ENCODE results near the gene IL3. TPM values are rescaled to one million over a fixed set of nuclear protein-coding genes. Genes with fewer than 3 reads are reported as not detected.

The IL3 gene
- total RNA-seq, 4 donors from 2014 or later = not detected

DNA sequence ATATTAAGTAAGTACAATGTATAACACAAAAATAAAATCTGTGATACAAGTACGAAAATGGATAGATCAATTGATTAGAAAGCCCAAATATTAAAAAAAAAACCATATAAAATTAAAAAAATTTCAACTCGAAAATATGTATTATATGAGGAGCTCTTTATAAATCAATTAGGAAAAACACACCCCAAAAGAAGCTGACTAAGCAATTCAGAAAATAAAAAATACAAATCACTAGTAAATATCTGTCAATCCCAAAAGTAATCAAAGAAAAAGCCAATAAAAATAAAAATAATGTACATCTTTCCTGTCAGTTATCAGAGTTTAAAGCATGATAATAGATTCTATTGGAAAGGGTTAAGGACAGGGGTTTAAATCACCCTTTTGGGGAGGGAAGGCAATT, 38.8 kb upstream of the IL3 start:
- ATAC-seq (ENCODE audit: low FRiP score) (no peak), DNase-seq (ENCODE audit: low spot score) (no peak)
- TF ChIP-seq, protein P1, sequence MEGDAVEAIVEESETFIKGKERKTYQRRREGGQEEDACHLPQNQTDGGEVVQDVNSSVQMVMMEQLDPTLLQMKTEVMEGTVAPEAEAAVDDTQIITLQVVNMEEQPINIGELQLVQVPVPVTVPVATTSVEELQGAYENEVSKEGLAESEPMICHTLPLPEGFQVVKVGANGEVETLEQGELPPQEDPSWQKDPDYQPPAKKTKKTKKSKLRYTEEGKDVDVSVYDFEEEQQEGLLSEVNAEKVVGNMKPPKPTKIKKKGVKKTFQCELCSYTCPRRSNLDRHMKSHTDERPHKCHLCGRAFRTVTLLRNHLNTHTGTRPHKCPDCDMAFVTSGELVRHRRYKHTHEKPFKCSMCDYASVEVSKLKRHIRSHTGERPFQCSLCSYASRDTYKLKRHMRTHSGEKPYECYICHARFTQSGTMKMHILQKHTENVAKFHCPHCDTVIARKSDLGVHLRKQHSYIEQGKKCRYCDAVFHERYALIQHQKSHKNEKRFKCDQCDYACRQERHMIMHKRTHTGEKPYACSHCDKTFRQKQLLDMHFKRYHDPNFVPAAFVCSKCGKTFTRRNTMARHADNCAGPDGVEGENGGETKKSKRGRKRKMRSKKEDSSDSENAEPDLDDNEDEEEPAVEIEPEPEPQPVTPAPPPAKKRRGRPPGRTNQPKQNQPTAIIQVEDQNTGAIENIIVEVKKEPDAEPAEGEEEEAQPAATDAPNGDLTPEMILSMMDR (IDR thresholded peaks at IDR 0.05) = no peak

DNA sequence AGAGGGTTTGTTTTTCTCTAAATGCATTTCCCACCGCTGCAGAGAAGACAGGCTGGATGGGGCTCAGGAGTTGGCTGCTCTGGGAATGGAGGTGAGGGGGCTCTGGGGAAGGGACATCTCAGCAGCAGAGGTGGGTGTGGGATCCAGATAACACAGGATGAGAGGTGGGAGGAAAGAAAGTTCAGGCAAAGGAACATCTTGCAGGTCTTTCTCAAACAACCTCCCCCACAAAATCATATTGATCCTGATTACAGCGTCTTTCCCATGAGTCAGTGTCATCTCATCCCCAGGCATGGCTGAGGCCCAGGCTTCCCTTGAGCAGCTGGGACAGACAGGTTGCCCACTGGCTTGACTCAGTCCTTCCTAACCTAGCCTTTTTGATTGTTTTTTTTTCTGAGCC, 37.7 kb upstream of the IL3 start:
- ATAC-seq (ENCODE audit: low FRiP score) (no peak), DNase-seq (ENCODE audit: low spot score) (no peak)
- TF ChIP-seq, protein P1 (IDR thresholded peaks at IDR 0.05) = no peak

DNA sequence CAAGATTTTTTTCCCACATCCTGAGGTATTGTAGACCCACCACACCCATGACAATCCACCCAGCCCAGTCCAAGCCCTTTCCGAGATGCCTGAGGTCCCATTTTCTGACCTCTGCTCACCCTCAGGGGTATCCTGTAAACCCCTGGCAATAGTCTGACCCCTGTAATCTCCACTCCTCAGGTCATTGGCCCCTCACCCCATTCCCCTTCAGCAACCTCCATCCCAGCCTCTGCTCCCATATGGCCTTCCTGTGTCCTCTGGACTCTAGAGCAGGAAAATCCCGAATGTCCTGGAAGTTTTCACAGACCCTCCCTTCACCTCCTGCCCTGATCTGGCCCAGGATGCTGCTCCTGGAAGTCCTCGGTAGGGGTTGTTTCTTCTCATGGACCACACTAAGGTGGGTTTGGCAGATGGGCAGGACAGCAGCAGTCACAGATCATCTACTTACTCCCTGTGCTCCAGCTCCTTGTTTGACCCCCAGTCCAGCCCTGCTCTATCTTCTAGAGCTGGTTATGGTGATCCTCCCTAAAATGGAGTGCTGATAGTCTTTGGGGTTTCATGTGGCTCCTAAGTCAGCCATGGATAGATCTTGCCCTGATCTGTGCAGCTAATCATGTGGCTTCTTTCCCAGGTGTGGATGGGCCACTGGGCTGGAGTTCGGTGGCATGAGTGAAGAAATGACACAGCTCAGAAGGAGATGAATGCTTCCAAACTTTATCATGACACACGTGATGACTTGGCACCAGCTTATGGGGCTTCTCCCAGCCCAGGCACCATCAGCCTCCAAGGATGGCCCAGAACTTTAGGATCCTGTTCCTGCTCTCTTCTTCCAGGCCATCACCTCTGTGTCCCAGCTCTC, 37.0 kb upstream of the IL3 start:
- TF ChIP-seq, protein P1 (IDR thresholded peaks at IDR 0.05) = no peak
- DNase-seq (ENCODE audit: low spot score) (no peak), ATAC-seq (ENCODE audit: low FRiP score) (no peak)

DNA sequence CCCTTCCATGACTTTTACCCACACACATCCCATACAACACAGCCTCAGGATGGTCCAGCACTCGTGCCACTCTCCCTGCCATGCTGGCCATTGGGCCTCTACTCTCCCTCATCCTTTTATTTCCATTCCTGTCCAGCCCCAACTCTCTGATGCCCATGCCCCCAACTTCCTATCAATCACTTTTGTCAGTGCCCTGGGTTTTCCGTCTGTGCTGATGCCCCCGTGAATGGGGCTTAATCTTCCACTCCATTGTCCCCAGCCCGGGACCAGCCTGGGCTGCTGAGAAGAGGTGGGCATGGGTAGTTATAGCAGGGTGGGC, 36.4 kb upstream of the IL3 start:
- DNase-seq (ENCODE audit: low spot score) (no peak), ATAC-seq (ENCODE audit: low FRiP score) (no peak)
- TF ChIP-seq, protein P1 (IDR thresholded peaks at IDR 0.05) = no peak

DNA sequence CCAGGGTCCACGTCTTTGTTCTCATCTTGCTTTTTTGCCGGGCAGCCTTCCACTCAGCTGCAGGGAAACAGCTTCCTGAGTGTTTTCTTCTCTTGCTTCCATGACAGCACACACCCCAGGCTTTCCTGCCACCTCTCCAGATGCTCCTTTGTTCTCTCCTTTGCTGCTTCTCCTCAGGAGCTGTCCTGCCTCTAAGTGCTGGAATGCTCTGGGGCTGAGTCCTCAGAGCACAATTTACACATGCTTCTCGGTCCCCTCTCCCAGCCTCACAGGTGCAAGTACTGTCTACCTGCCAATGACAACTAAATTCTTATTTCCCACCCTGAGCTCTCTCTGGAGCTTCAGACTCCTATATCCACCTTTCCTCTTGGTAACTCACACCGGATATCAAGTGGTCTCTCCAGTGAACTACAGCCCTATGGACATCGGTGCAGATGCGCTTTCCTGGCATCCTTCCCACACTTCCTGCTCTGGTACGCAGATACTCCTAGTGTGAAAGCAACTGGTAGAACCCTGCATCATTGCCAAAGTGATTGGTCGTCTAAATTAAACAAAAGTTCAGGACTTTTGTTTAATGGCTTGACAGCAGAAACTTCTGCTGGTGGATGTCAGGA, 35.6 kb upstream of the IL3 start:
- TF ChIP-seq, protein P1 (IDR thresholded peaks at IDR 0.05) = no peak
- ATAC-seq (ENCODE audit: low FRiP score) = no peak
- no peak for DNase-seq (ENCODE audit: low spot score)

DNA sequence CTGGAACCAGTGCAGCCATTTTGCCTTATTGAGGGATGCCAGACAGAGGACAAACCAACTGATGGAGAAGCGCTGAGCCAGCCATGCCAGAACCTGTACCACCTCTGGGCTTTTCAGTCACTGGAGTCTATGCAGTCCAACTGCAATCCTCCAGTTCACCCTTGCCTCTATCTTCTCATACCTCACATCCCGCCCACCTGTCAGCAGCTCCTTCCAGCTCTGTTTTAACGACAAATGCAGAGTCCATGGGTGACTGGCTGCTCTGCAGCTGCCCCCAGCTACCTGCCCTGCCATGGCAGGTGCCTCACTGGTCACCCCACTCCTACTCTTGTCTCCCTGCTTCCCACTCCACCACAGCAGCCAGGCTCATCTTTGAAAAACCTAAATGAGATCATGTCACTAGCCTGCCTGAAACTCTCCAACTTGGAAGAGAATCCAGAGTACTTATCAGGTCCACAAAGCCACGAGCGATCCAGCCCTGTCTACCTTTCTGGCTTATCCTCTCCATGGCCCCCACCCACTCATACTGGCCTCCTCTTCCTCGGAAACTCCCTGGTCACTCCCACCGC, 35.0 kb upstream of the IL3 start:
- TF ChIP-seq, protein P1 (IDR thresholded peaks at IDR 0.05) = no peak
- ATAC-seq (ENCODE audit: low FRiP score) = no peak
- DNase-seq (ENCODE audit: low spot score) = no peak
